ENCODE data around the gene MYRIP.
"Not testable (repeated sequence)": the region's sequence is repeated elsewhere in the genome, so short reads cannot be mapped to it uniquely, and the experiment has no call there.

The MYRIP gene

GRCh38 chr3:39809181-39809994 is at the start of gene MYRIP:
Gene MYRIP, plus strand, starts transcription at chr3:39809609. Its CDS starts 91,208 bp downstream, at chr3:39900817.
- in situ Hi-C loops (cut with MboI; ENCODE audit: low sequenced_read_pairs): no loop called here

GRCh38 chr3:39760325-39760724 is 49.1 kb upstream of the MYRIP start:
- in situ Hi-C loops (cut with MboI; ENCODE audit: low sequenced_read_pairs): no loop called here

DNA sequence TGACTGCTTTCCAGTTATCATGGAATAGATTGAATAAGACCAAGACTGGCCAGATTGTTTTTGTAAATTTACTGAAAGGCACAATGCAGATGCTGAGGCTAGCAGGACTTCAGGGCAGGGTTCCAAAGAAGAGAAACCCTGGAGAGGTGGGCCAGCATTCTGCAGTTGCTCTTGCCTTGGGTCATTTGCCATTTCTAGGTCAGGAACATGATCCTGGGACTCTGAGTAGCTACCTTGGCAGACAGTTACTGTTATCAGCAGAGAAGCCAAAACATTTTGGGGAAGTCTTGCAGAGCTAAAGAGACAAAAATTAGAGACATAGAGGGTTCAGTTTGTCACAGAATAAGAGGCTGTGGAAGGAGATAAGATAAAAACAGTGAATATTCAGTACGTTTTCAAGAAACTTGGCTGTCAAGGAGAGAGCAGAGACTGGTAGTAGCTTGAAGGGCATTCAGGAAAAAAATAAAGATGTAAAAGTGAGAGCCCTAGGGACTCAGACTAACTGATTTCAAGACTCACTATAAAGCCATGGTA is 46.8 kb upstream of the MYRIP start:
- in situ Hi-C loops (cut with MboI; ENCODE audit: low sequenced_read_pairs): no loop called here

GRCh38 chr3:39763390-39763789 is 46.0 kb upstream of the MYRIP start:
- in situ Hi-C loops (cut with MboI; ENCODE audit: low sequenced_read_pairs): no loop called here

GRCh38 chr3:39765575-39765974 is 43.8 kb upstream of the MYRIP start:
- in situ Hi-C loops (cut with MboI; ENCODE audit: low sequenced_read_pairs): no loop called here

GRCh38 chr3:39766433-39766832 is 43.0 kb upstream of the MYRIP start:
- in situ Hi-C loops (cut with MboI; ENCODE audit: low sequenced_read_pairs): no loop called here

- in situ Hi-C loops (cut with MboI; ENCODE audit: low sequenced_read_pairs): not testable (repeated sequence)
Observed at GRCh38 chr3:39766909-39767308, 42.5 kb upstream of the MYRIP start.

DNA sequence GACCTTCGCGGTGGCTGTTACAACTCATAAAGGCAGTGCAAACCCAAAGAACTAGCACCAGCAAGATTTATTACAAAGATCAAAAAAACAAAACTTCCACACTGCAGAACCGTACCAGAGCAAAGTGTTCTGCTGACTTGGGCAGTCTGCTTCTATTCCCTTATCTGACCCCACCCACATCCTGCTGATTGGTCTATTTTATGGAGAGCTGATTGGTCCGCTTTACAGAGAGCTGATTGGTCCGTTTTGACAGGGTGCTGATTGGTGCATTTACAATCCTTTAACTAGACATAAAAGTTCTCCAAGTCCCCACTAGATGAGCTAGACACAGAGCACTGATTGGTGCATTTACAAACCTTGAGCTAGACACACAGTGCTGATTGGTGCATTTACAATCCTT is 31.2 kb upstream of the MYRIP start:
- in situ Hi-C loops (cut with MboI; ENCODE audit: low sequenced_read_pairs): not testable (repeated sequence)

DNA sequence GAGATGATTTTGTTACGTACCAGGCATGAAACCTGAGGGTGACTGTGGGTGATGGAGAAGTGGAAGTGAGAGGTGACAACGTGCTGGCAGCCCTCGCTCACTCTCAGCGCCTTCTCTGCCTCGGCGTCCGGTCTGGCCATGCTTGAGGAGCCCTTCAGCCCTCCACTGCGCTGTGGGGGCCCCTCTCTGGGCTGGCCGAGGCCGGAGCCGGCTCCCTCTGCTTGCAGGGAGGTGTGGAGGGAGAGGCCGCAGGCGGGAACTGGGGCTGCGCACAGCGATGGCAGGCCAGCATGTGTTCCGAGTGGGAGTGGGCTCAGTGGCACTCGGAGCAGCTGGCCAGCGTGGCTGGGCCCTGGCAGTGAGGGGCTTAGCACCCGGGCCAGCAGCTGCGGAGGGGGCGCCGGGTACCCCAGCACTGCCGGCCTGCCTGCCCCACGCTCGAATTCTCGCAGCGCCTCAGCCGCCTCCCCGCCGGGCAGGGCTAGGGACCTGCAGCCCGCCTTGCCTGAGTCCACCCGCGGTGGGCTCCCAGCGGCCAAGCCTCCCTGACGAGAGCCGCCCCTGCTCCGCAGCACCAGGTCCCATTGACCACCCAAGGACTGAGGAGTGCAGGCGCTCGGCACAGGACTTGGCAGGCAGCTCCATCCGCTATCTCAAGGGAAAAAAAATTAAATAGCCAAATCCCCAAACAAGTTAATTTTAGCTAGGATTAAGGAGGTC is 29.7 kb upstream of the MYRIP start:
- in situ Hi-C loops (cut with MboI; ENCODE audit: low sequenced_read_pairs): no loop called here

DNA sequence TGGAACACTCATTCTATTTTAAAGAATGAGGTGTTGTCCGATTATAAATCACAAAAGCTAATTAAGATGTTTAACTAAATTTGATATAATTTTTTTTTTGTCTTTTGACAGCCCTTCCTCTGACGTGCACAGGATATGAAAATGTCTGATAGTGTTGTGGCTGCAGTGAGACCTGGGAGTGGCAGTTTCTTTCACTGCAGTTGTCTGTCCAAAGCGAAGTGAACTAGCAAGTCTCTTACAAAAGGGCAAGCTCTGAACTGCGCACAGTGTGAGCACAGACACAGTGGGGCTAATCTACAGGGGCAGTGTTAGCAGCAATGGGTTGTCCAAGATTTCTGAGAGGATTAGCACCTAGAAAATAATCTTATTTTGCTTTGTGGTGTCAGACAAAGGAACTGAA is 29.1 kb upstream of the MYRIP start:
- in situ Hi-C loops (cut with MboI; ENCODE audit: low sequenced_read_pairs): no loop called here

- in situ Hi-C loops (cut with MboI; ENCODE audit: low sequenced_read_pairs): no loop called here
Observed at GRCh38 chr3:39781025-39781424, 28.4 kb upstream of the MYRIP start.

- in situ Hi-C loops (cut with MboI; ENCODE audit: low sequenced_read_pairs): no loop called here
Observed at GRCh38 chr3:39781632-39782031, 27.8 kb upstream of the MYRIP start.

GRCh38 chr3:39783680-39784079 is 25.7 kb upstream of the MYRIP start:
- in situ Hi-C loops (cut with MboI; ENCODE audit: low sequenced_read_pairs): no loop called here

DNA sequence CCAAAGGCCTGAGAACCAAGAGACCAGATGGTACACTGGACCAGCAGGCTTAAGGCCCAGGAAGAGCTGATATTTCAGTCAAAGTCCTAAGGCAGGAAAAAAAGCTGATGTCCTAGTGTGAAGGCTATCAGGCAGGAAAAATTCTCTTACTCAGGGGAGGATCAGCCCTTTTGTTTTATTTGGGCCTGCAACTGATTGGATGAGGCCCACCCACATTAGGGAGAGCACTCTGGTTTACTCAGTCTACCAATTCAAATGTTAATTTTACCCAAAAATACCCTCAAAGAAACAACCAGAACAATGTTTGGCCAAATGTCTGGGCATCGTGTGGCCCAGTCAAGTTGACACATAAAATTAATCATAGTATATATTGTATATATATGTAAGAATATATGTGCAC is 24.5 kb upstream of the MYRIP start:
- in situ Hi-C loops (cut with MboI; ENCODE audit: low sequenced_read_pairs): no loop called here

DNA sequence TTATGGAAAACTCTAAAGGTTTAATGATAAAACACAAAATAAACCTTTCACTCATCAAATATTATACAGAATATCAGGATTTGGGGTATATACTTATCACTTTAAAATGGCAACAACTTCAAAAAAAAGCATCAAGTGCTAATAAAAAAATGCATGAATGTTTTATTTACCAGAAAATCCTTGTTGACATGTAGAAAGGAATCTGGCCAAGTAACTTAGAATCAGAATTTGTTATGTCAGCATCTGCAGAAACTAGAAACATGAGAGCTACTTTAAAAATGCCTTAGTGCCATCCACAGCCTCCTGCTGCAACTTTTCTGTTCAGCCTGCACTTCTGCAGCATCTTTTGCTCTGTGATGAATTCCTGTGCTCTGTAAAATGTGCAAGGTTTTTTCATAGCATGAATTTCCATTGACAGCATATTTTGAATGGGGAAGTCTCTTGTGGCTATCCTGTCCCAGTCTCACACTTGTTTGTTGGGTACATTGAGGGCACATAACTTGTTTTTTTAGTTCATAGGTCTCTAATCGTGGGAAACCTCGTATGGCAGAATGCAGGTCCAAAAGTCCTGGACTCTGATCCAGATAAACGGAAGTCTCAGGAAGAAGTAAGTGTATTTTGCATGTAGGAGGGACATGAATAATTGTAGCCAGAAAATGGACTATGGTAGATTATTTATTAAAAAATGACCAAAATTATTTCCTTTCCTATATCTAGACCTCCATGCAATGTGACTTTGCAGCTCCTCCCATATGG is 21.1 kb upstream of the MYRIP start:
- in situ Hi-C loops (cut with MboI; ENCODE audit: low sequenced_read_pairs): no loop called here

DNA sequence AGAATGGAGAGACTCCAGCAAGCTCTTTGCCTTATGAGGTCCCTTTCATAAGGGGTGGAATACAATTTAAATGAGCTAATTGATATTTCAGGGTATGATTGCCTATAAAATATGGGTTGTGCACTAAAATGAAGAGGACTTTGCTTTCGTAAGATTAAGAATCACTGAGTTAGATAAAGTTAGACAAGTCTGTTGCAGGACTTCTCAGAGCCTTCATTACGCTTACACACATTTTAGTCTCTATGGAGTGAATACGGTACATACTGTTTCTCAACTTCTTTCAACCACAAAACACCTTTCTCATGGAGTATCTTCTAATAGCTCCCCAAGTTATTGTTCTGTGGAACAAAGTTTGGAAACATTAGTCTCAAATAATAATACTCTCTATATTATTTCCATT is 17.8 kb upstream of the MYRIP start:
- in situ Hi-C loops (cut with MboI; ENCODE audit: low sequenced_read_pairs): no loop called here

GRCh38 chr3:39794880-39795279 is 14.5 kb upstream of the MYRIP start:
- in situ Hi-C loops (cut with MboI; ENCODE audit: low sequenced_read_pairs): no loop called here

- in situ Hi-C loops (cut with MboI; ENCODE audit: low sequenced_read_pairs): no loop called here
Observed at GRCh38 chr3:39801216-39801615, 8.2 kb upstream of the MYRIP start.

DNA sequence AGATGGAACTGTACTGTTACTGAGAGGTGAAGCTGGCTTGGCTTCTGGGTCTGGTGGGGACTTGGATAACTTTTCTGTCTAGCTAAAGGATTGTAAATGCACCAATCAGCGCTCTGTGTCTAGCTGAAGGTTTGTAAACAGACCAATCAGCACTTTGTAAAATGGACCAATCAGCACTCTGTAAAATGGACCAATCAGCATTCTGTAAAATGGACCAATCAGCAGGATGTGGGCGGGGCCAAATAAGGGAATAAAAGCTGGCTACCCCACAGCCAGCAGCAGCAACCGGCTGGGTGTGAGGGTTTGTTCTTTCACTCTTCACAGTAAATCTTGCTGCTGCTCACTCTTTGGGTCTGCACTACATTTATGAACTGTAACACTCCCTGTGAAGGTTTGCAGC is 6.9 kb upstream of the MYRIP start:
- in situ Hi-C loops (cut with MboI; ENCODE audit: low sequenced_read_pairs): not testable (repeated sequence)

DNA sequence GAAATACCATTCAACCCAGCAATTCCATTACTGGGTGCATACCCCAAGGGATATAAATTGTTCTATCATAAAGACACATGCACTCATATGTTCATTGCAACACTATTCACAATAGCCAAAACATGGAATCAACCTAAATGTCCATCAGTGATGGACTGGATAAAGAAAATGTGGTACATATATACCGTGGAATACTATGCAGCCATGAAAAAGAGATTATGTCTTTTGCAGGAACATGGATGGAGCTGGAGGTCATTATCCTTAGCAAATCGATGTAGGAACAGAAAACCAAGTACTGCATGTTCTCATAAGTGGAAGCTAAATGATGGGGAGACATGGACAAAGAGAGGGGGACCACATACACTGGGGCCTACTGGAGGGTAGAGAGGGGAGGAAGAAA is 5.5 kb upstream of the MYRIP start:
- in situ Hi-C loops (cut with MboI; ENCODE audit: low sequenced_read_pairs): no loop called here

DNA sequence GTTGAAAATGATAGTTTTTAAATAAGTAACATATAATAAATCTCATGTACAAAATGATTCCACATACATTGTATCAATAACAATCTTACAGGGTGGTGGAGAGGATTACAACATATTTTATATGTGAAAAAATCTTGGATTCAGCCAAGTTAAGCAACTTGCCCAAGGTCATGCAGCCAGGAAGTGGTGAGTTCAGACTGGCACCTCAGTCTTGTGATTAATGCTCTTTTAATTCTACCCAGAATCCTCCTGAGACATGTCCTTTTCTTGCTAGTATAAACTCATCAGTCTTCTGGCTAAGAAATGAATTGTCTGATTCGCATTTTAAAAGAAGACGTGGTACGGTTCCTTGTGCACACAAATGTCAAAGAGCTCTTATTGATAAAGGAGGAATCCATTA is 4.5 kb upstream of the MYRIP start:
- in situ Hi-C loops (cut with MboI; ENCODE audit: low sequenced_read_pairs): no loop called here
